GM12878 (cell line): ENCODE results near the gene LFNG.

ENCODE experiments used
- CBX5 ChIP-seq: sonication (generic); IDR thresholded peaks from 2 replicates; pipeline ENCODE4 v1.6.1; 2016; ENCODE audit warnings: low read depth, moderate library complexity, mild to moderate bottlenecking, inconsistent platforms
- CHD2 ChIP-seq: IDR thresholded peaks from 2 replicates; pipeline ENCODE4 v1.6.1; 2011; ENCODE audit warnings: low read depth, low read length, improper control_type of control experiment, borderline replicate concordance
- ESRRA ChIP-seq: IDR thresholded peaks from 2 replicates; pipeline ENCODE4 v1.6.1; 2012; ENCODE audit warnings: mild to moderate bottlenecking, low read length, improper control_type of control experiment
- HDGF ChIP-seq: fragments of 450-650 bp; IDR thresholded peaks from 2 replicates; pipeline ENCODE4 v1.6.1; 2016; ENCODE audit warnings: antibody characterized with exemption
- NFIC ChIP-seq: IDR thresholded peaks from 2 replicates; pipeline ENCODE4 v1.6.1; 2012; ENCODE audit warnings: low read depth, mild to moderate bottlenecking, inconsistent platforms, low read length, moderate library complexity
- NRF1 ChIP-seq: conservative IDR thresholded peaks from 2 replicates; pipeline ENCODE4 v1.6.1; 2011; ENCODE audit warnings: mild to moderate bottlenecking, low read depth, low read length, improper control_type of control experiment
- RAD21 ChIP-seq: IDR thresholded peaks from 2 replicates; pipeline ENCODE4 v1.6.1; 2011; ENCODE audit warnings: mild to moderate bottlenecking, low read depth, low read length, moderate library complexity; ENCODE audit not compliant: insufficient read depth
- RELB ChIP-seq: fragments of 450-650 bp; IDR thresholded peaks from 2 replicates; pipeline ENCODE4 v1.6.1; 2017; ENCODE audit warnings: low read depth, mild to moderate bottlenecking, moderate library complexity
- TF ChIP-seq, protein P1 (sequence below): IDR thresholded peaks from 2 replicates; pipeline ENCODE4 v1.6.1; 2011; ENCODE audit warnings: low read depth, low read length, improper control_type of control experiment, borderline replicate concordance
- TF ChIP-seq, protein P2 (sequence below), 3 experiments: IDR thresholded peaks in 2 of 3; conservative IDR thresholded peaks in 1 of 3; 2 replicates each; pipeline ENCODE4 v1.5.1; 2011; ENCODE audit warnings: low read depth in 3 of 3, low read length in 3 of 3, mild to moderate bottlenecking in 3 of 3, control low read depth in 2 of 3, moderate library complexity in 2 of 3, inconsistent platforms in 1 of 3, mixed read lengths in 1 of 3; ENCODE audit not compliant: control insufficient read depth in 2 of 3, insufficient read depth in 1 of 3; ENCODE audit errors: extremely low read depth in 1 of 3
- TF ChIP-seq, protein P3 (sequence below): fragments of 150-350 bp; IDR thresholded peaks from 2 replicates; pipeline ENCODE4 v1.6.1; 2014; ENCODE audit warnings: mild to moderate bottlenecking, low read depth, low read length

DNA sequence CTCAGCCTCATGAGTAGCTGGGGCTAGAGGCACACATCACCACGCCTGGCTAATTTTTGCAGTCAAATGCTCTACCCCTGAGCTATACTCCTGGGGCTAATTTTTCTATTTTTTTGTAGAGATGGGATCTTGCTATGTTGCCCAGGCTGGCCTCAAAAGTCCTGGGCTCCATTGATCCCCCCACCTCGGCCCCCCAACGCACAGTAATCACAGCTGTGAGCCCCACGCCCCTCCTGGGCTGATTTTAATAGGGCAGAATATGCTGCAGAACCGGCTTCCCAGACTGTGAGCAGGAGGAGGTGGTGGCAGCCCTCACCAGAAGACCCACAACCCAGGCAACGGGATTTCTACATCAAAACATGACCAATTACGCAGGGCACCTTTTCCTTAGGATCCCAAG is 20.6 kb downstream of the LFNG start:
- no peak for TF ChIP-seq CHD2
- TF ChIP-seq ESRRA, result no peak
- no peak for TF ChIP-seq HDGF
- no peak for TF ChIP-seq NFIC
- no peak for TF ChIP-seq NRF1
- no peak for TF ChIP-seq RAD21
- TF ChIP-seq, protein P1, sequence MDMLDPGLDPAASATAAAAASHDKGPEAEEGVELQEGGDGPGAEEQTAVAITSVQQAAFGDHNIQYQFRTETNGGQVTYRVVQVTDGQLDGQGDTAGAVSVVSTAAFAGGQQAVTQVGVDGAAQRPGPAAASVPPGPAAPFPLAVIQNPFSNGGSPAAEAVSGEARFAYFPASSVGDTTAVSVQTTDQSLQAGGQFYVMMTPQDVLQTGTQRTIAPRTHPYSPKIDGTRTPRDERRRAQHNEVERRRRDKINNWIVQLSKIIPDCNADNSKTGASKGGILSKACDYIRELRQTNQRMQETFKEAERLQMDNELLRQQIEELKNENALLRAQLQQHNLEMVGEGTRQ, result no peak
- TF ChIP-seq RELB, result no peak
- TF ChIP-seq, protein P2, sequence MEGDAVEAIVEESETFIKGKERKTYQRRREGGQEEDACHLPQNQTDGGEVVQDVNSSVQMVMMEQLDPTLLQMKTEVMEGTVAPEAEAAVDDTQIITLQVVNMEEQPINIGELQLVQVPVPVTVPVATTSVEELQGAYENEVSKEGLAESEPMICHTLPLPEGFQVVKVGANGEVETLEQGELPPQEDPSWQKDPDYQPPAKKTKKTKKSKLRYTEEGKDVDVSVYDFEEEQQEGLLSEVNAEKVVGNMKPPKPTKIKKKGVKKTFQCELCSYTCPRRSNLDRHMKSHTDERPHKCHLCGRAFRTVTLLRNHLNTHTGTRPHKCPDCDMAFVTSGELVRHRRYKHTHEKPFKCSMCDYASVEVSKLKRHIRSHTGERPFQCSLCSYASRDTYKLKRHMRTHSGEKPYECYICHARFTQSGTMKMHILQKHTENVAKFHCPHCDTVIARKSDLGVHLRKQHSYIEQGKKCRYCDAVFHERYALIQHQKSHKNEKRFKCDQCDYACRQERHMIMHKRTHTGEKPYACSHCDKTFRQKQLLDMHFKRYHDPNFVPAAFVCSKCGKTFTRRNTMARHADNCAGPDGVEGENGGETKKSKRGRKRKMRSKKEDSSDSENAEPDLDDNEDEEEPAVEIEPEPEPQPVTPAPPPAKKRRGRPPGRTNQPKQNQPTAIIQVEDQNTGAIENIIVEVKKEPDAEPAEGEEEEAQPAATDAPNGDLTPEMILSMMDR (IDR thresholded peaks at IDR 0.05 in 2 of 3, conservative IDR thresholded peaks at IDR 0.05 in 1 of 3; ENCODE audit: control insufficient read depth in 2 of 3, extremely low read depth in 1 of 3, insufficient read depth in 1 of 3, low read depth in 3 of 3, low read length in 3 of 3), result no peak
- TF ChIP-seq, protein P3, sequence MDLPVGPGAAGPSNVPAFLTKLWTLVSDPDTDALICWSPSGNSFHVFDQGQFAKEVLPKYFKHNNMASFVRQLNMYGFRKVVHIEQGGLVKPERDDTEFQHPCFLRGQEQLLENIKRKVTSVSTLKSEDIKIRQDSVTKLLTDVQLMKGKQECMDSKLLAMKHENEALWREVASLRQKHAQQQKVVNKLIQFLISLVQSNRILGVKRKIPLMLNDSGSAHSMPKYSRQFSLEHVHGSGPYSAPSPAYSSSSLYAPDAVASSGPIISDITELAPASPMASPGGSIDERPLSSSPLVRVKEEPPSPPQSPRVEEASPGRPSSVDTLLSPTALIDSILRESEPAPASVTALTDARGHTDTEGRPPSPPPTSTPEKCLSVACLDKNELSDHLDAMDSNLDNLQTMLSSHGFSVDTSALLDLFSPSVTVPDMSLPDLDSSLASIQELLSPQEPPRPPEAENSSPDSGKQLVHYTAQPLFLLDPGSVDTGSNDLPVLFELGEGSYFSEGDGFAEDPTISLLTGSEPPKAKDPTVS, result no peak
- no peak for TF ChIP-seq CBX5
